GM12865 (cell line): ENCODE data around the gene HS3ST4.

Experiments
- DNase-seq: peaks from one replicate; pipeline ENCODE4 v3.0.0; 2010; ENCODE audit warnings: low read depth
- H3K4me3 ChIP-seq: 2 replicates; pipeline ENCODE4 v1.5.1; 2011; ENCODE audit warnings: mild to moderate bottlenecking, low read depth, low read length, control low read depth
- CTCF ChIP-seq: IDR thresholded peaks from 2 replicates; pipeline ENCODE4 v1.5.1; 2011; ENCODE audit warnings: low read length, control low read depth, low read depth, inconsistent platforms; ENCODE audit not compliant: insufficient read depth; ENCODE audit errors: missing control alignments

Gene HS3ST4

GRCh38 chr16:25785361-25785760, 93.6 kb downstream of the HS3ST4 start:
- H3K4me3 ChIP-seq = no peak overlapping the region
- DNase-seq = no peak
- TF ChIP-seq CTCF = no peak

GRCh38 chr16:25786748-25787147, 95.0 kb downstream of the HS3ST4 start:
- no peak for TF ChIP-seq CTCF
- no peak for DNase-seq
- no peak overlapping the region for H3K4me3 ChIP-seq

GRCh38 chr16:25788637-25789036, 96.9 kb downstream of the HS3ST4 start:
- H3K4me3 ChIP-seq = no peak overlapping the region
- no peak for TF ChIP-seq CTCF
- DNase-seq = no peak

GRCh38 chr16:25796239-25796638, 104.5 kb downstream of the HS3ST4 start:
- no peak overlapping the region for H3K4me3 ChIP-seq
- TF ChIP-seq CTCF = no peak
- DNase-seq = no peak

- DNase-seq = no peak
- TF ChIP-seq CTCF = no peak
- no peak overlapping the region for H3K4me3 ChIP-seq
Measured at GRCh38 chr16:25798065-25798464, 106.3 kb downstream of the HS3ST4 start.

- no peak for DNase-seq
- no peak for TF ChIP-seq CTCF
- H3K4me3 ChIP-seq = no peak overlapping the region
Measured at GRCh38 chr16:25799816-25800215, 108.1 kb downstream of the HS3ST4 start.

- TF ChIP-seq CTCF = no peak
- DNase-seq = no peak
- no peak overlapping the region for H3K4me3 ChIP-seq
Measured at GRCh38 chr16:25812215-25812614, 120.5 kb downstream of the HS3ST4 start.
